GM12872 (cell line): ENCODE results near the gene TXNRD1.

ENCODE experiments used
- TF ChIP-seq, protein P1 (sequence below): IDR thresholded peaks from 3 replicates; pipeline ENCODE4 v1.5.1; 2011; ENCODE audit warnings: low read depth, mild to moderate bottlenecking, low read length, moderate library complexity; ENCODE audit not compliant: insufficient read depth

TXNRD1 gene

DNA sequence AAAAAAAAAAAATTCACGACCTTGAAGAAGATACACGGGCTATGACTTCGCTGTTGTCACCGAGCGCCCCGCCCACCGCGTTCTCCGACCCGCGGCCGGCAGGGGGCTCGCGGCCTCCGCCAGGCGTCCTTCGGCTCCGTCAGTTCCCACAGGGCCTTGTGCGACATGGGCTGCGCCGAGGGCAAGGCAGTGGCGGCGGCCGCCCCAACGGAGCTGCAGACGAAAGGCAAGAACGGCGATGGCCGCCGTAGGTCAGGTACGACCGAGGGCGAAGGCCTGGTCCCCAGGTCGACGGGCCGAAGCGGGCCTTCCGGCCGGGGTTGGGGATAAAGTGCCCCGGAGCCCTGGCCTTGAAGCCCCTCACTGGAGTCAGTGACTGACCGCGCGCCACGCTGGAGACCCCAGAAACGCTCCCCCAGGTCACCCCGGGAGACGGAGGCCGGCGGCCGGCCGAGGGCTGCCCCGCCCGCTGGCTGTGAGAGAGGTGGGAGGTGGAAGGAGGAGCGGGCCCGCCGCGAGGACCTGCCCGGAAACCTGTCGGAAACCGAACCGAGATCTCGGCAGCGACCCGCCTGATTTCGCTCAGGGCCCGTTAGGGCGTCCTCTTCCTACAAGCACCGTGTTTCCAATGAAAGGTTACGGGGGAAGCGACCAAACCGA is at the start of gene TXNRD1:
Gene TXNRD1 (plus strand): TSS at position 142 of the 660 bp plus-strand sequence. CDS start 24 bp downstream, at position 166.
- TF ChIP-seq, protein P1, sequence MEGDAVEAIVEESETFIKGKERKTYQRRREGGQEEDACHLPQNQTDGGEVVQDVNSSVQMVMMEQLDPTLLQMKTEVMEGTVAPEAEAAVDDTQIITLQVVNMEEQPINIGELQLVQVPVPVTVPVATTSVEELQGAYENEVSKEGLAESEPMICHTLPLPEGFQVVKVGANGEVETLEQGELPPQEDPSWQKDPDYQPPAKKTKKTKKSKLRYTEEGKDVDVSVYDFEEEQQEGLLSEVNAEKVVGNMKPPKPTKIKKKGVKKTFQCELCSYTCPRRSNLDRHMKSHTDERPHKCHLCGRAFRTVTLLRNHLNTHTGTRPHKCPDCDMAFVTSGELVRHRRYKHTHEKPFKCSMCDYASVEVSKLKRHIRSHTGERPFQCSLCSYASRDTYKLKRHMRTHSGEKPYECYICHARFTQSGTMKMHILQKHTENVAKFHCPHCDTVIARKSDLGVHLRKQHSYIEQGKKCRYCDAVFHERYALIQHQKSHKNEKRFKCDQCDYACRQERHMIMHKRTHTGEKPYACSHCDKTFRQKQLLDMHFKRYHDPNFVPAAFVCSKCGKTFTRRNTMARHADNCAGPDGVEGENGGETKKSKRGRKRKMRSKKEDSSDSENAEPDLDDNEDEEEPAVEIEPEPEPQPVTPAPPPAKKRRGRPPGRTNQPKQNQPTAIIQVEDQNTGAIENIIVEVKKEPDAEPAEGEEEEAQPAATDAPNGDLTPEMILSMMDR = peak; percentile 82

DNA sequence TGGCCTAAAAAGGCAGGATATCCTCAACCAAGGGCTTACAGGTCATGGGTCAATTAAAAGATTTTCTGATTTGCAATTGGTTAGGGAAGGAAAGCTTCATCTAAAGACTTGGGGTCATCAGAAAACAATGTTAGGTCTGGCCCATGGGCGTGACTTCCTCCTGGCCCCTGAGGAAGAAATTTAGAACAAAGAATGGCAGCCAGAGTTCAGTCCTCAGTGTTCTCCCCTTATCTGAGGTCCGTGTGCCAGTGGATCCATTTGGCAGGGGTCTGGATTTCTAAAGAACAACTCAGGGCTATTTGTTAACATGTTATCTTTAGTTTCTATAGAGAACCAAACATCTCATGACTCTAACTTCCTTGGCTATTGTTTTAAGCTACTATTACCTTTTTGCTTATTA is 49.8 kb upstream of the TXNRD1 start:
- TF ChIP-seq, protein P1 = no peak

DNA sequence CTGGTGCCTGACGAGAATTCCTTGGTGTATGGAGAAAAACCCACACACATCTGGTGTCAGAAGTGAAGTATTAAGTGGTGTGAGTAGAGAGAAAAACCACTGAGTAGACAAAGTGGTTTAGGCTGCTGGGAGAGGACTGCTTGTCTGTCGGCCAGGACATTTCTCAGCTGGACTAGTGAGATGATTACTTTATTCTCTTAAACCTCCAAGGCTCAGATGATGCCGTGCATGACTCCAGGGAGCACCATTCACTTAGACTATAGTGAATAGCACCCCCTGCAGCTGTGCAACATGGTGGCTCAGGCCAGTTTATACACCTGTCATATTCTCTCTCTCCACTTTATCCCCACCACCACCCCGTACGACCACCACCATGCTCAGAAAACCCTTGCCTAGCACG is 49.1 kb upstream of the TXNRD1 start:
- TF ChIP-seq, protein P1 = no peak

DNA sequence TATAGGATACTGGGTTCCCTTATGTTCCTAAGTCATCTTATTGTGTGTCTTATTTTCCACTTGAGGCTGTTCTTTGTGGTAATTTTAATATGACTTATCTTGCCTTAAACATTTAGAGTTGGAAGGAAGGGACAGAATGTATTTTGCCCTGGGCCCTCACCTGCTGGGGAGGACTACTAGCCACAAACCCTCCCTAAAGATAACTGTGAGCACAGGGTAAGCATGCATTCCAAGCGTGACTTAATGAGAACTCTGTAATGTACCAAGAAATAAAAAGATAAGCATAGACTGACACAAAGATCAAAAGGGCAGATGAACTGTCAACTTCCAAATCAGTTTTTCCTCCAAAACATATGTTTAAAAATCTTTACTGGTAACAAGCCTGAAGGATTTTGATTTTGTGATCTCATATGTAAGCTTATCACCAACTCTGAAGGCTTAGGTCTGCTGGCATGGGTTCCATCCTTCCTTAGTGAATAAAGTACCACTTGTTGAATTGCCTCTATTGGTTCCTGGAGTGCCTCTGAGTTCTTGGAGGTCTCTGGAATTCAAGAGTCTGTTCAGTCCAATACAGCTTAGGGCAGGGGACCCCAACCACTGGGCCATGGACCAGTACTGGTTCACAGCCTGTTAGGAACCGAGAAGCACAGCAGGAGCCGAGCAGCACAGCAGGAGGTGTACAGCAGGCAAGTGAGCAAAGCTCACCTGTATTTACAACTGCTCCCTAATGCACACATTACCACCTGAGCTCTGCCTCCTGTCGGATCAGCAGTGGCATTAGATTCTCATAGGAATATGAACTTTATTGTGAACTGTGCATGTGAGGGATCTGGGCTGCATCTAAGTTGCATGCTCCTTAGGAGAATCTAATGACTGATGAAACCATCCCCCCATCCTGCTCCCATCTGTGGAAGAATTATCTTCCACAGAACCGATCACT is 47.8 kb upstream of the TXNRD1 start:
- TF ChIP-seq, protein P1 = no peak

DNA sequence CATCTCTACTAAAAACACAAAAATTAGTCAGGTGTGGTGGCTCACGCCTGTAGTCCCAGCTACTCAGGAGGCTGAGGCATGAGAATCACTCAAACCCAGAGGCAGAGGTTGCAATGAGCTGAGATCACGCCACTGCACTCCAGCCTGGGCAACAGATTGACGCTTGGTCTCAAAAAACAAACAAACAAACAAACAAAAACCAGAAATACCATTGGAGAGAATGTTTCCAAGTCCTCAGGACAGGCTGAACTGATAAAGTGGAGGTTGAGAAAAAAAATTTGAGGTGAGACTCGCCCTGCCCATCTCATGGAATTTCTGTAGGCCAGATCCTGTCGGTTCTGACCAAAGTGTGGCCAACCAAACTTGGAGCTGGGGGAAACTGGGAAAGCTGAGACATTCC is 47.0 kb upstream of the TXNRD1 start:
- TF ChIP-seq, protein P1 = no peak

DNA sequence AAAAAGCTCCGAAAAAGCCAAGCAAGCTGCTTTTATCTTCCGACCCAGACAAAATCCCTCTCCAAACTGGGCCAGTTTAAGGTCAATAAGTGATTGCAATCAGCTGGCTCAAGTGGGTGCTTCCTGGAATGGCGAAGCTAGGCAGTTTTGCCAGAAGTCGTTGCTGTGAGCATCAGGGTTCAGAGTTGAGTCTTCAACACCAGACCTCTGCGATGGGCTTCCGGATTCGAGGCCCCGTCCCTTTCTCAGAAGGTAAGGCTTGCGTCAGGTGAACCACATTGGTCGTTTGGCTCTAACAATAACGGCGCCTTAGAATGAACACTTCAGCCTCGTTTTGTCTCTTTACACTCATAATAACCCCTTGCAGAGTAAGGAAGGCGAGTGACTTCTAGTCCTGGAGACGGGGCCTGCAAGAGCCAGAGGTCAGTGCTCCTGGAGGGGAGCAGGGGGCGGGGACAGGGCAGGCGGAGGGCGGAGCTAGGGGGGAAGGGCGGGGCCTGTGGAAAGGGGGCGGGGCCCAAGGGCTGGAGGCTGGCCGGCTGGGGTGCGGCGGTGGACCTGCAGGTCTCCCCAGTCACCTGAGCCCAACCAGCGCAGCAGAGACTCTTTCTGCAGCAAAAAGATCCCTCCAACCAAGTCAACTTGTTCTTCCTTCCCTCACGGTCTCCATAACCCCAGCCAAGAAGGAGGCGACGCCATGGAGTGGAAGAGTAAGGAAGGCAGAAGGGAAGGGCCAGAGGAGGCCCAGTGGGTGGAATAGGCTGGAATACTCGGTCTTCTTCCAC is 43.6 kb upstream of the TXNRD1 start:
- TF ChIP-seq, protein P1 = no peak

DNA sequence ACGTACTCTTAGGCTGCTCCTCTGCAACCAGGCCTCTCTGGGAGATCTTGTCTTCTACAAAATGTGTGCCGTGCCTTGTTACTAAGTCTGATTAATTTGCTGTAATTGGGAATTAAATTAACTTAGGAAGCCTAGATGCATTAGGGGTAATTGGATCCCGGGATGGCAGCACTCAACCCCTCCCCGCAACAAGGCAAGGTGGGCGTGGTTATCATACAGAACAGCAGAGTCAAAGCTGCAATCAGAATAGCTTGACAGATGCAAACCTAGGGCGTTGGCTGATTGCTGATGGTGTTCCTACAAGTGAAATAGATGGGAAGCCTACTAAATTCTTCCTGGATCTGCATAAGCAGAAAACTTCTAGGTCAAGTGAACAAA is 43.0 kb upstream of the TXNRD1 start:
- TF ChIP-seq, protein P1 = no peak
